Right lobe of liver (tissue), 4 donors: ENCODE data around the gene KRT10.

ENCODE experiments used
- CTCF ChIP-seq, 4 donors: fragments of 200-600 bp in 3 of 4; fragments of 450-650 bp in 1 of 4; IDR thresholded peaks; one replicate each; pipeline versions ENCODE4 v1.5.1 to v1.8.0; 2016 to 2022; ENCODE audit warnings: antibody characterized with exemption in 4 of 4, mild to moderate bottlenecking in 2 of 4
- POLR2A ChIP-seq: fragments of 450-650 bp; IDR thresholded peaks from one replicate; pipeline ENCODE4 v1.6.1; 2017; ENCODE audit warnings: antibody characterized with exemption, mild to moderate bottlenecking
- donor health status: DM: no; HTN: no; CAD: no.
- donor health status: DM: no; HTN: no; CAD: no.
- donor health status: DM: no; HTN: yes; CAD: no.

- TF ChIP-seq CTCF (IDR thresholded peaks at IDR 0.05) (no peak), POLR2A (no peak)
These were observed 11.9 kb downstream of the KRT10 start for GRCh38 chr17:40810494-40810893.
